HCT116 (cell line): Measurements from ENCODE around the gene ANP32D. TPM values are rescaled to one million over a fixed set of nuclear protein-coding genes. Genes with fewer than 3 reads are reported as not detected.
"Not testable (repeated sequence)": the region's sequence is repeated elsewhere in the genome, so short reads cannot be mapped to it uniquely, and the experiment has no call there.

ENCODE experiments used
- ATAC-seq: fragments of 200-7000 bp; cut with Tn5 transposase; 2 replicates; pipeline ENCODE4 v1.9.1; 2020; ENCODE audit warnings: mild to moderate bottlenecking, moderate library complexity
- BruUV-seq: library from RNA; stranded (reverse); fragments of 400-500 nt; replicated peaks from 2 replicates; lab custom pipeline; 2021; lab: Mats Ljungman, UMichigan
- CTCF ChIA-PET: fragments of 300-600 bp; sonication (Branson Sonifier 250); formaldehyde crosslinking; loops from one replicate; lab custom pipeline; 2021; ENCODE audit warnings: antibody characterized with exemption; lab: Charles Lee
- POLR2A ChIA-PET: fragments of 300-600, 350-600 bp; sonication (Branson Sonifier 250); formaldehyde crosslinking; loops from one replicate; lab custom pipeline; 2021; ENCODE audit warnings: antibody characterized with exemption; lab: Charles Lee
- RAD21 ChIA-PET, 2 experiments: fragments of 300-600 bp; sonication (Branson Sonifier 250); formaldehyde crosslinking; loops; one replicate each; lab custom pipeline; 2023; ENCODE audit warnings: low total read pairs in 2 of 2; ENCODE audit not compliant: uncharacterized antibody in 2 of 2, unreplicated experiment in 2 of 2, low non-redundant PET in 1 of 2; lab: Charles Lee
- DNase-seq: peaks from one replicate; pipeline ENCODE4 v3.0.0-alpha.2; 2010; ENCODE audit warnings: low read depth, low spot score
- H2AFZ ChIP-seq: fragments of 200-600 bp; shearing (Covaris generic), sonication (generic); 2 replicates; pipeline ENCODE4 v1.6.1; 2017; ENCODE audit warnings: low read depth, mixed run types, mixed read lengths, antibody characterized with exemption, low read length; ENCODE audit not compliant: poor library complexity, severe bottlenecking
- H3K27ac ChIP-seq: 2 replicates; pipeline ENCODE4 v1.5.1; 2012; ENCODE audit warnings: low read depth, low read length
- H3K27me3 ChIP-seq: fragments of 200-600 bp; sonication (generic); 2 replicates; pipeline ENCODE4 v1.6.1; 2016; ENCODE audit warnings: mixed run types, low read length, mixed read lengths; ENCODE audit not compliant: insufficient read depth
- H3K36me3 ChIP-seq, 2 experiments: fragments of 200-500 bp in 1 of 2; fragments of 200-600 bp in 1 of 2; sonication (Bioruptor generic) in 1 of 2; sonication (generic) in 1 of 2; 2 replicates each; pipeline versions ENCODE4 v1.5.1 to v1.6.1; 2014 to 2016; ENCODE audit warnings: low read length in 2 of 2, inconsistent platforms in 1 of 2, mixed read lengths in 1 of 2, mixed run types in 1 of 2; ENCODE audit not compliant: insufficient read depth in 2 of 2, control insufficient read depth in 1 of 2
- H3K4me1 ChIP-seq, 2 experiments: fragments of 200-600 bp in 1 of 2; sonication (generic) in 1 of 2; 2 replicates each; pipeline versions ENCODE4 v1.5.1 to v1.6.1; 2012 to 2017; ENCODE audit warnings: low read length in 2 of 2, inconsistent platforms in 1 of 2, mild to moderate bottlenecking in 1 of 2, mixed read lengths in 1 of 2, mixed run types in 1 of 2, moderate library complexity in 1 of 2; ENCODE audit not compliant: insufficient read depth in 2 of 2, control insufficient read depth in 1 of 2
- H3K4me2 ChIP-seq: fragments of 200-600 bp; sonication (generic); 2 replicates; pipeline ENCODE4 v1.6.1; 2017; ENCODE audit warnings: mixed run types, low read length, mixed read lengths
- H3K4me3 ChIP-seq, 2 experiments: fragments of 200-600 bp in 1 of 2; sonication (generic) in 1 of 2; replicated peaks in 1 of 2; 2 replicates each; pipeline ENCODE4 v1.5.1; 2011 to 2016; ENCODE audit warnings: low read length in 2 of 2, control low read depth in 1 of 2, low read depth in 1 of 2, mild to moderate bottlenecking in 1 of 2, mixed read lengths in 1 of 2, mixed run types in 1 of 2
- H3K79me2 ChIP-seq: fragments of 200-600 bp; sonication (generic); 2 replicates; pipeline ENCODE4 v1.6.1; 2017; ENCODE audit warnings: mild to moderate bottlenecking, mixed run types, low read length, moderate library complexity, mixed read lengths; ENCODE audit not compliant: insufficient read depth
- H3K9ac ChIP-seq: fragments of 200-600 bp; sonication (generic); 2 replicates; pipeline ENCODE4 v1.6.1; 2016; ENCODE audit warnings: low read length, mixed read lengths
- H3K9me2 ChIP-seq: fragments of 200-600 bp; sonication (generic), shearing (Covaris generic); 2 replicates; pipeline ENCODE4 v1.6.1; 2017; ENCODE audit warnings: mixed run types, mild to moderate bottlenecking, moderate library complexity; ENCODE audit not compliant: insufficient read depth
- H3K9me3 ChIP-seq, 2 experiments: fragments of 200-500 bp in 1 of 2; fragments of 200-600 bp in 1 of 2; sonication (Bioruptor generic) in 1 of 2; sonication (generic) in 1 of 2; 2 replicates each; pipeline ENCODE4 v1.6.1; 2014 to 2017; ENCODE audit warnings: low read length in 2 of 2, mixed read lengths in 2 of 2, inconsistent platforms in 1 of 2, low read depth in 1 of 2, mild to moderate bottlenecking in 1 of 2, mixed run types in 1 of 2, moderate library complexity in 1 of 2; ENCODE audit not compliant: control insufficient read depth in 1 of 2, insufficient read depth in 1 of 2
- H4K20me1 ChIP-seq: fragments of 200-600 bp; sonication (generic), shearing (Covaris generic); 2 replicates; pipeline ENCODE4 v1.6.1; 2017; ENCODE audit warnings: mixed run types, mild to moderate bottlenecking, moderate library complexity; ENCODE audit not compliant: insufficient read depth
- EGR1 ChIP-seq: IDR thresholded peaks from 2 replicates; pipeline ENCODE4 v1.6.1; 2012; ENCODE audit warnings: low read depth
- FOSL1 ChIP-seq: IDR thresholded peaks from 2 replicates; pipeline ENCODE4 v1.6.1; 2012; ENCODE audit warnings: low read depth
- JUND ChIP-seq: IDR thresholded peaks from 2 replicates; pipeline ENCODE4 v1.6.1; 2012
- RAD21 ChIP-seq: IDR thresholded peaks from 2 replicates; pipeline ENCODE4 v1.6.1; 2012; ENCODE audit warnings: low read depth, mild to moderate bottlenecking
- SIN3A ChIP-seq: IDR thresholded peaks from 2 replicates; pipeline ENCODE4 v1.6.1; 2012; ENCODE audit warnings: low read depth
- intact Hi-C: fragments of 100-400 bp; cut with micrococcal nuclease; formaldehyde crosslinking; loops from 2 replicates; pipeline ENCODE4 v1.10.0; 2022
- total RNA-seq: library from RNA; stranded (reverse); gene quantifications from one replicate; pipeline ENCODE4 v1.2.1, GENCODE V29; 2021; ENCODE audit not compliant: unreplicated experiment
- TF ChIP-seq, protein P1 (sequence below): IDR thresholded peaks from 2 replicates; pipeline ENCODE4 v1.6.1; 2012; ENCODE audit warnings: low read depth
- TF ChIP-seq, protein P2 (sequence below): IDR thresholded peaks from 2 replicates; pipeline ENCODE4 v1.6.1; 2012
- TF ChIP-seq, protein P3 (sequence below), 3 experiments: fragments of 200-600 bp in 1 of 3; sonication (generic) in 1 of 3; IDR thresholded peaks in 2 of 3; conservative IDR thresholded peaks in 1 of 3; 2 replicates each; pipeline ENCODE4 v1.5.1; 2012 to 2017; ENCODE audit warnings: low read depth in 2 of 3, low read length in 2 of 3, antibody characterized with exemption in 1 of 3, borderline replicate concordance in 1 of 3, control low read depth in 1 of 3, mild to moderate bottlenecking in 1 of 3, mixed read lengths in 1 of 3, mixed run types in 1 of 3, moderate library complexity in 1 of 3; ENCODE audit not compliant: insufficient read depth in 1 of 3

The ANP32D gene
- total RNA-seq, 1 experiment from 2014 or later: not detected

DNA sequence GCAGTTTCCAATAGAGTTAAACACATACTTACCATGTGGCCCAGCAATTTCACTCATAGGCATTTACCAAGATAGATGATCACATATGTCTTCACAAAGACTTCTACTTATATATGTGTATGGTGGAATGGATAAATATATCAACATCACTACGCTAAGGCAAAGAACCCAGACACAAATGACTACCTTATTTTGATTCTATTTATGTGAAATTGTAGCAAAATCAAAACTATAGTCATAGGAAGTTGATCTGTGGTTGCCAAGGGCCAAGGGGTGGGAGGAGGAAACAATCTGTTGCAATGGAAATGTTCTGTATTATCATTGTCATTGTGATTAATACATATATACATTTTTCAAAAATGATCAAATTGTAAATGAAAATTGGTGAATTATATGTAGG is 47.7 kb upstream of the ANP32D start (continued):
- TF ChIP-seq, protein P1, sequence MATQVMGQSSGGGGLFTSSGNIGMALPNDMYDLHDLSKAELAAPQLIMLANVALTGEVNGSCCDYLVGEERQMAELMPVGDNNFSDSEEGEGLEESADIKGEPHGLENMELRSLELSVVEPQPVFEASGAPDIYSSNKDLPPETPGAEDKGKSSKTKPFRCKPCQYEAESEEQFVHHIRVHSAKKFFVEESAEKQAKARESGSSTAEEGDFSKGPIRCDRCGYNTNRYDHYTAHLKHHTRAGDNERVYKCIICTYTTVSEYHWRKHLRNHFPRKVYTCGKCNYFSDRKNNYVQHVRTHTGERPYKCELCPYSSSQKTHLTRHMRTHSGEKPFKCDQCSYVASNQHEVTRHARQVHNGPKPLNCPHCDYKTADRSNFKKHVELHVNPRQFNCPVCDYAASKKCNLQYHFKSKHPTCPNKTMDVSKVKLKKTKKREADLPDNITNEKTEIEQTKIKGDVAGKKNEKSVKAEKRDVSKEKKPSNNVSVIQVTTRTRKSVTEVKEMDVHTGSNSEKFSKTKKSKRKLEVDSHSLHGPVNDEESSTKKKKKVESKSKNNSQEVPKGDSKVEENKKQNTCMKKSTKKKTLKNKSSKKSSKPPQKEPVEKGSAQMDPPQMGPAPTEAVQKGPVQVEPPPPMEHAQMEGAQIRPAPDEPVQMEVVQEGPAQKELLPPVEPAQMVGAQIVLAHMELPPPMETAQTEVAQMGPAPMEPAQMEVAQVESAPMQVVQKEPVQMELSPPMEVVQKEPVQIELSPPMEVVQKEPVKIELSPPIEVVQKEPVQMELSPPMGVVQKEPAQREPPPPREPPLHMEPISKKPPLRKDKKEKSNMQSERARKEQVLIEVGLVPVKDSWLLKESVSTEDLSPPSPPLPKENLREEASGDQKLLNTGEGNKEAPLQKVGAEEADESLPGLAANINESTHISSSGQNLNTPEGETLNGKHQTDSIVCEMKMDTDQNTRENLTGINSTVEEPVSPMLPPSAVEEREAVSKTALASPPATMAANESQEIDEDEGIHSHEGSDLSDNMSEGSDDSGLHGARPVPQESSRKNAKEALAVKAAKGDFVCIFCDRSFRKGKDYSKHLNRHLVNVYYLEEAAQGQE: no peak
- TF ChIP-seq EGR1: no peak
- no peak for TF ChIP-seq JUND
- no peak for TF ChIP-seq RAD21
- TF ChIP-seq, all 23 proteins: peak for 0

DNA sequence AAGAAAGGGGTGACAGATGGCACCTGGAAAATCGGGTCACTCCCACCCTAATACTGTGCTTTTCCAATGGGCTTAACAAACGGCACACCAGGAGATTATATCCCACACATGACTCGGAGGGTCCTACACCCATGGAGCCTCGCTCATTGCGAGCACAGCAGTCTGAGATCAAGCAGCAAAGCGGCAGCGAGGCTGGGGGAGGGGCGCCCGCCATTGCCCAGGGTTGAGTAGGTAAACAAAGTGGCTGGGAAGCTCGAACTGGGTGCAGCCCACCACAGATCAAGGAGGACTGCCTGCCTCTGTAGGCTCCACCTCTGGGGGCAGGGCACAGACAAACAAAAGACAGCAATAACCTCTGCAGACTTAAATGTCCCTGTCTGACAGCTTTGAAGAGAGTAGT is 38.3 kb upstream of the ANP32D start:
- BruUV-seq, H3K4me1 ChIP-seq, ATAC-seq, H2AFZ ChIP-seq, H4K20me1 ChIP-seq, H3K27ac ChIP-seq, RAD21 ChIA-PET, H3K27me3 ChIP-seq, POLR2A ChIA-PET, CTCF ChIA-PET, H3K9me2 ChIP-seq, H3K4me2 ChIP-seq, H3K4me3 ChIP-seq, H3K36me3 ChIP-seq, H3K9me3 ChIP-seq, H3K79me2 ChIP-seq, intact Hi-C loops, H3K9ac ChIP-seq, DNase-seq: not testable (repeated sequence)

DNA sequence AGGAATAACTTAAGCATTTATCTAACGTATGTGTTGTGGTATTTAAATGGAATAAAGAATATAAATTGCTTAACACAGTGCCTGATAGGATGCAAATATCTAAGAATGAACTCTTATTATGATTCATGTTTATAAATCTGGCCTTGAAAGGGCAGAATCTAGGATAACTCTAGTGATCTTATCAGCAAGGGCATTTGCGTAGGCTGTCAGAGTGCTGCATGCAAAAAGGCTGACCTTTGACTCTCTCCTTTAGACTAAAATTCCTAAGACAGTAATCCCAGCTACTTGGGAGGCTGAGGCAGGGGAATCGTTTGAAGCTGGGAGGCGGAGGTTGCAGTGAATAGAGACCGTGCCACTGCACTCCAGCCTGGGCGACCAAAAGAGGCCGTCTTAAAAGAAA is 31.3 kb upstream of the ANP32D start:
- intact Hi-C loops: no loop called here
- TF ChIP-seq SIN3A (no peak), EGR1 (no peak), FOSL1 (no peak)
- TF ChIP-seq, protein P2, sequence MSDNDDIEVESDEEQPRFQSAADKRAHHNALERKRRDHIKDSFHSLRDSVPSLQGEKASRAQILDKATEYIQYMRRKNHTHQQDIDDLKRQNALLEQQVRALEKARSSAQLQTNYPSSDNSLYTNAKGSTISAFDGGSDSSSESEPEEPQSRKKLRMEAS: no peak
- TF ChIP-seq, protein P1: no peak
- TF ChIP-seq, protein P3, sequence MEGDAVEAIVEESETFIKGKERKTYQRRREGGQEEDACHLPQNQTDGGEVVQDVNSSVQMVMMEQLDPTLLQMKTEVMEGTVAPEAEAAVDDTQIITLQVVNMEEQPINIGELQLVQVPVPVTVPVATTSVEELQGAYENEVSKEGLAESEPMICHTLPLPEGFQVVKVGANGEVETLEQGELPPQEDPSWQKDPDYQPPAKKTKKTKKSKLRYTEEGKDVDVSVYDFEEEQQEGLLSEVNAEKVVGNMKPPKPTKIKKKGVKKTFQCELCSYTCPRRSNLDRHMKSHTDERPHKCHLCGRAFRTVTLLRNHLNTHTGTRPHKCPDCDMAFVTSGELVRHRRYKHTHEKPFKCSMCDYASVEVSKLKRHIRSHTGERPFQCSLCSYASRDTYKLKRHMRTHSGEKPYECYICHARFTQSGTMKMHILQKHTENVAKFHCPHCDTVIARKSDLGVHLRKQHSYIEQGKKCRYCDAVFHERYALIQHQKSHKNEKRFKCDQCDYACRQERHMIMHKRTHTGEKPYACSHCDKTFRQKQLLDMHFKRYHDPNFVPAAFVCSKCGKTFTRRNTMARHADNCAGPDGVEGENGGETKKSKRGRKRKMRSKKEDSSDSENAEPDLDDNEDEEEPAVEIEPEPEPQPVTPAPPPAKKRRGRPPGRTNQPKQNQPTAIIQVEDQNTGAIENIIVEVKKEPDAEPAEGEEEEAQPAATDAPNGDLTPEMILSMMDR (IDR thresholded peaks at IDR 0.05 in 2 of 3, conservative IDR thresholded peaks at IDR 0.05 in 1 of 3; ENCODE audit: borderline replicate concordance in 1 of 3, insufficient read depth in 1 of 3, low read depth in 2 of 3, low read length in 2 of 3): no peak

More for the DNA sequence above, 31.3 kb upstream of the ANP32D start:
- ATAC-seq: no peak
- ChIA-PET POLR2A (no interaction called here), RAD21 (no interaction called here), CTCF (no interaction called here)
- Histone ChIP-seq H3K4me1 (no peaks in the 10 kb centered on the region), H3K36me3 (no peaks in the 10 kb centered on the region), H3K4me2 (no peak overlapping the region), H3K27me3 (no peaks in the 10 kb centered on the region), H4K20me1 (no peaks in the 10 kb centered on the region), H3K4me3 (no peak overlapping the region), H3K27ac (no peak overlapping the region), H2AFZ (no peak overlapping the region), H3K79me2 (no peaks in the 10 kb centered on the region), H3K9me3 (no peaks in the 10 kb centered on the region), H3K9ac (no peak overlapping the region), H3K9me2 (no peaks in the 10 kb centered on the region)
- DNase-seq: no peak
- no TSS peak for BruUV-seq
